KOPT-K1 (cell line): Measurements from ENCODE around the gene LCOR.

Source experiments
- H3K27ac ChIP-seq: fragments of 200-600 bp; sonication (generic); 2 replicates; pipeline ENCODE4 v1.5.1; 2016; ENCODE audit warnings: antibody characterized with exemption, mild to moderate bottlenecking, low read depth, low read length; ENCODE audit not compliant: poor library complexity, severe bottlenecking
- H3K36me3 ChIP-seq: fragments of 200-600 bp; sonication (generic); 2 replicates; pipeline ENCODE4 v1.5.1; 2017; ENCODE audit warnings: antibody characterized with exemption, mild to moderate bottlenecking, low read length, moderate library complexity; ENCODE audit not compliant: insufficient read depth
- H3K9me3 ChIP-seq: fragments of 200-600 bp; sonication (generic); 2 replicates; pipeline ENCODE4 v1.5.1; 2017; ENCODE audit warnings: antibody characterized with exemption, low read length, mild to moderate bottlenecking; ENCODE audit not compliant: insufficient read depth, poor library complexity, severe bottlenecking

Gene LCOR

GRCh38 chr10:96891840-96892239 lies 59.7 kb downstream of the LCOR start:
- Histone ChIP-seq H3K9me3 (peaks cover 40% of the 10 kb centered on the region), H3K36me3 (peaks cover 33% of the 10 kb centered on the region), H3K27ac (no peak overlapping the region)

GRCh38 chr10:96895662-96896424 lies 63.7 kb downstream of the LCOR start:
- Histone ChIP-seq H3K27ac (no peak overlapping the region), H3K36me3 (peaks cover 9% of the 10 kb centered on the region; the same call in 1 of the 2 replicates), H3K9me3 (peaks cover 16% of the 10 kb centered on the region)

GRCh38 chr10:96896884-96897589 lies 64.9 kb downstream of the LCOR start:
- Histone ChIP-seq H3K9me3 (peaks cover 9% of the 10 kb centered on the region), H3K27ac (no peak overlapping the region), H3K36me3 (peaks cover 6% of the 10 kb centered on the region; the same call in 1 of the 2 replicates)

GRCh38 chr10:96902117-96902516 lies 70.0 kb downstream of the LCOR start:
- Histone ChIP-seq H3K36me3 (no peaks in the 10 kb centered on the region), H3K9me3 (no peaks in the 10 kb centered on the region), H3K27ac (no peak overlapping the region)

- Histone ChIP-seq H3K9me3 (no peaks in the 10 kb centered on the region), H3K27ac (no peak overlapping the region), H3K36me3 (peaks cover 3% of the 10 kb centered on the region)
Observed at GRCh38 chr10:96902731-96903358, 70.7 kb downstream of the LCOR start.

GRCh38 chr10:96904648-96905047 lies 72.5 kb downstream of the LCOR start:
- no peak overlapping the region for H3K27ac ChIP-seq
- H3K36me3 ChIP-seq = peaks cover 19% of the 10 kb centered on the region
- H3K9me3 ChIP-seq = no peaks in the 10 kb centered on the region

- Histone ChIP-seq H3K9me3 (no peaks in the 10 kb centered on the region), H3K27ac (no peak overlapping the region), H3K36me3 (peaks cover 30% of the 10 kb centered on the region)
Observed at GRCh38 chr10:96906864-96907263, 74.8 kb downstream of the LCOR start.

- no peak overlapping the region for H3K27ac ChIP-seq
- H3K36me3 ChIP-seq = peaks cover 56% of the 10 kb centered on the region
- no peaks in the 10 kb centered on the region for H3K9me3 ChIP-seq
Observed at GRCh38 chr10:96910488-96911395, 78.6 kb downstream of the LCOR start.

GRCh38 chr10:96912405-96912804 lies 80.3 kb downstream of the LCOR start:
- peaks cover 63% of the 10 kb centered on the region for H3K36me3 ChIP-seq
- no peaks in the 10 kb centered on the region for H3K9me3 ChIP-seq
- no peak overlapping the region for H3K27ac ChIP-seq

- H3K27ac ChIP-seq = no peak overlapping the region
- H3K9me3 ChIP-seq = no peaks in the 10 kb centered on the region
- H3K36me3 ChIP-seq = peaks cover 50% of the 10 kb centered on the region
Observed at GRCh38 chr10:96913906-96914305, 81.8 kb downstream of the LCOR start.

GRCh38 chr10:96917628-96918027 lies 85.5 kb downstream of the LCOR start:
- Histone ChIP-seq H3K27ac (no peak overlapping the region), H3K9me3 (no peaks in the 10 kb centered on the region)

GRCh38 chr10:96918214-96919002 lies 86.3 kb downstream of the LCOR start:
- peaks cover 48% of the 10 kb centered on the region for H3K36me3 ChIP-seq
- H3K9me3 ChIP-seq = no peaks in the 10 kb centered on the region
- H3K27ac ChIP-seq = no peak overlapping the region

More at GRCh38 chr10:96917628-96918027, 85.5 kb downstream of the LCOR start:
- peaks cover 49% of the 10 kb centered on the region for H3K36me3 ChIP-seq

- Histone ChIP-seq H3K9me3 (no peaks in the 10 kb centered on the region), H3K27ac (no peak overlapping the region), H3K36me3 (peaks cover 43% of the 10 kb centered on the region)
Observed at GRCh38 chr10:96919785-96920430, 87.8 kb downstream of the LCOR start.
